Loucy (cell line): ENCODE measurements around the gene ITGAL.

Experiments
- EZH2phosphoT487 ChIP-seq: fragments of 200-600 bp; IDR thresholded peaks from 2 replicates; pipeline ENCODE4 v1.6.1; 2018; ENCODE audit warnings: antibody characterized with exemption, mild to moderate bottlenecking, moderate library complexity, borderline replicate concordance
- TF ChIP-seq, protein P1 (sequence below): fragments of 200-600 bp; sonication (generic); conservative IDR thresholded peaks from 2 replicates; pipeline ENCODE4 v1.5.1; 2014; ENCODE audit warnings: mild to moderate bottlenecking, antibody characterized with exemption, low read length

GRCh38 chr16:30494709-30495108 lies 22.2 kb downstream of the ITGAL start:
- TF ChIP-seq, protein P1, sequence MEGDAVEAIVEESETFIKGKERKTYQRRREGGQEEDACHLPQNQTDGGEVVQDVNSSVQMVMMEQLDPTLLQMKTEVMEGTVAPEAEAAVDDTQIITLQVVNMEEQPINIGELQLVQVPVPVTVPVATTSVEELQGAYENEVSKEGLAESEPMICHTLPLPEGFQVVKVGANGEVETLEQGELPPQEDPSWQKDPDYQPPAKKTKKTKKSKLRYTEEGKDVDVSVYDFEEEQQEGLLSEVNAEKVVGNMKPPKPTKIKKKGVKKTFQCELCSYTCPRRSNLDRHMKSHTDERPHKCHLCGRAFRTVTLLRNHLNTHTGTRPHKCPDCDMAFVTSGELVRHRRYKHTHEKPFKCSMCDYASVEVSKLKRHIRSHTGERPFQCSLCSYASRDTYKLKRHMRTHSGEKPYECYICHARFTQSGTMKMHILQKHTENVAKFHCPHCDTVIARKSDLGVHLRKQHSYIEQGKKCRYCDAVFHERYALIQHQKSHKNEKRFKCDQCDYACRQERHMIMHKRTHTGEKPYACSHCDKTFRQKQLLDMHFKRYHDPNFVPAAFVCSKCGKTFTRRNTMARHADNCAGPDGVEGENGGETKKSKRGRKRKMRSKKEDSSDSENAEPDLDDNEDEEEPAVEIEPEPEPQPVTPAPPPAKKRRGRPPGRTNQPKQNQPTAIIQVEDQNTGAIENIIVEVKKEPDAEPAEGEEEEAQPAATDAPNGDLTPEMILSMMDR = no peak
- no peak for TF ChIP-seq EZH2phosphoT487
